Activated CD4-positive, alpha-beta T cell treated with anti-CD3 and anti-CD28 coated beads, Interleukin-2, Interleukin-6, amounts not matched to agents 100 ng/mL and 50 ng/mL, durations not matched to agents 16 hours and 8 hours (primary cell): ENCODE results near the gene CDC42EP2.

Experiments
- DNase-seq: peaks from one replicate; pipeline ENCODE4 v3.0.0-alpha.2; 2020

Gene CDC42EP2, protein sequence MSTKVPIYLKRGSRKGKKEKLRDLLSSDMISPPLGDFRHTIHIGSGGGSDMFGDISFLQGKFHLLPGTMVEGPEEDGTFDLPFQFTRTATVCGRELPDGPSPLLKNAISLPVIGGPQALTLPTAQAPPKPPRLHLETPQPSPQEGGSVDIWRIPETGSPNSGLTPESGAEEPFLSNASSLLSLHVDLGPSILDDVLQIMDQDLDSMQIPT

DNA sequence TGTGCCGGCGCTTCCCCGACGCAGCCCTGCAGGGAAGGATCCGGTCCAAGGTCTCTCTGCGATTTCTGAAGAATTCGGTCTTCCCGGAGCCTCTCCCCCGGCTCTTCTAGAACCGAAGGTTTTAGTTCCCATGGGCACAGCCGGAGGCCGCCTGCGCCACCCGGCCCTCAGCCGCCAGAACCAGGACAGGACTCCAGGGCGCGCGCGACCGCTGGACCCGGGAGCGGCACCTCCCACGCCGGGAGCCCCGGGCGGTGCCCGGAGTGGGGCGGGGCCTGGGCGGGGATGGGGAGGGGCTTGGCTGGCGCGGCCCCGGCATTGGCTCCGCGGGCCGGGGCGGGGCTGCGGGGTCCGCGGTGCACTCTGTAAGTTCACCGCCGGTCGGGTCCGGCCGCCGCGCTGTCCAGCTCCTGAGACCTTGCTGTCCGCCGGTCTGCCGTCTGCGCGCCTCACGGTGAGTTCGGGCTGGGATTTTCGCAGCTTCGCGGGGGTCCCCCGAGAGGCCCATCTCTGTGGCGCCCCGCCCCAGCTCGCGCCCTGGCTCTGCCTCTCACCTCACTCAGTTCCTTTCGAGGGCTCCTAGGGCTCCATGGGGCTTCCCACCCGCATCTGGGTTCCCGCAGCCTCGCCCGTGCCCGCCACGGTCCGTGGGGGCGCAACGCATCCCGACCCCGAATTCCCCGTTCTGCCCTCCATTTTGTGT, at the start of gene CDC42EP2:
CDC42EP2 (plus strand) TSS at position 366 of the 703 bp plus-strand sequence. CDS start 6,033 bp downstream, outside the sequence.
- DNase-seq: peak; percentile 83

DNA sequence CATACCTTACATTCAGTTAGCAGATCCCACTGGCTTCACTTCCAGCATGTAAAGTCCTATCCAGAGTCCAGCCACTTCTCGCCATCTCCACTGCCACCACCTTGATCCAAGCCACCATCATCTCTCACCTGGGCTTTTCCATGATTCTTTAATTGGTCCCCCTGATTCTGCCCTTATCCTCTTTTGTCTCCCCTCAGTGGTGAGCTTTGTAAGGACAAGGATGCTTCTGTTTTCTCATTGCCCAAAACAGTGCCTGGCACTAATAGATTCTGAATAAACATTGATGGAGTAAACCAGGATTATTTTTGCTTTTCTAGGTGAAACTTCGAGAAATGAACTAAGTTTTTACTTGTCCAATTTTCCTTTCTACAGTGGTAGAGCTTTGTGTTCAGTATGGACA, 48.5 kb upstream of the CDC42EP2 start:
- no peak for DNase-seq

DNA sequence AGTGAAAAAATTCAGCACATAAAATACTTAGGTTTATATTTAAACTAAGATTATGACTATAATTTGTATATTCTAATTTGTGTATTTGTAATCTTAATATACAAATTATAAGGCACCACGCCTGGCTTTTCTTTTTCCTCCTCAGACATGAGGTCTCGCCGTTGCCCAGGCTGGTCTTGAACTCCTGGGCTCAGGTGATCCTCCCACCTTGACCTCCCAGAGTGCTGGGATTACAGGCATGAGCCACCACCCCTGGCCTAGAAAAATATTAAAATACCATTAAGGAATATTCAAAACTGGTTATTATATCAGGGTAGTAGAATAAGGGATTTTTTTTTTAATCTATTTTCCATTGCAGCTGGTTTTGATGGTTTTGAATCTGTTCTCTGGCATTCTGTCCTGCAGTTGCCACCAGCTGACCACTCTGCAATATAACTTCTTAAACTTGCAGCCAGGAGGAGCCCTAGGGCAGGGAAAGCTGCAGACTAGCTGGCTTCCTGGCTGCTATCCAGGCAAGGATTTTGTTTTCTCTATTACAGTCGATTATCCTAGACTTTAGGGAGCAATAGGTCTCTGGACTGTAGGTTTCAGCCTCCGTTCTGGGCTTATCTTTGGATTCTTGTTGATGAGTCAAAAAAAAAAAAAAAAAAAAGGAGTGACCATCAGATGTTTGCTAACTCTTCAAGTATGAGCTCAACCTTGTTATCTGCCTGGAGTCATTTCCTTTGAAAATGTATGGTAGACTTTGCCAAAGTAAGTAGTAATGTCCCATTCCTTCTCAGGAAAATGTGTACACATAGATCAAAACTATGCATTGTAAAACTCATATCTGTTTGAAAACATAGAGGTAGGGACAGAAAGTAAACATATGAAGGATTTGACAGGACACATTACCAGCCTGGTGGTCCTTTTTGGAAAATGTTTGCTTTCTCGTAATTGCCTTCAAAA, 39.7 kb upstream of the CDC42EP2 start:
- no peak for DNase-seq

DNA sequence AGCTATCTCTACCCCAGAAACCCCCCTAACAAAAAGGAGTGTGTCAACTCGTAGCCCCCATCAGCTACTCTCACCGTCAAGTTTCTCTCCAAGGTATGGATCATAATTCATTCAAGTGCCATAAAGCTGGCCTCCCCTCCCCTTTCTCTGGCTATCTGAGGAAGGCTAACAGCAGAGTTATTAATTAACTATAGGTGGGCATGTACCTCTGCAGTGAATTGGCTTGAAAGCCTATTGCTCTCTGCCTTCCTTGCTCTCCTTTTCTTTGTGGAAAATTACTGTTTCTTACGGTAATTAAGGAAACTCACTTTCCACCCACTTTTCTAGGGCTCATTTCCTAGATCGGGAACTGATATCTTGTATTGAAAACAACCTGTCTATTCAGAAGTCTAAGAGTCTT, 38.8 kb upstream of the CDC42EP2 start:
- no peak for DNase-seq

DNA sequence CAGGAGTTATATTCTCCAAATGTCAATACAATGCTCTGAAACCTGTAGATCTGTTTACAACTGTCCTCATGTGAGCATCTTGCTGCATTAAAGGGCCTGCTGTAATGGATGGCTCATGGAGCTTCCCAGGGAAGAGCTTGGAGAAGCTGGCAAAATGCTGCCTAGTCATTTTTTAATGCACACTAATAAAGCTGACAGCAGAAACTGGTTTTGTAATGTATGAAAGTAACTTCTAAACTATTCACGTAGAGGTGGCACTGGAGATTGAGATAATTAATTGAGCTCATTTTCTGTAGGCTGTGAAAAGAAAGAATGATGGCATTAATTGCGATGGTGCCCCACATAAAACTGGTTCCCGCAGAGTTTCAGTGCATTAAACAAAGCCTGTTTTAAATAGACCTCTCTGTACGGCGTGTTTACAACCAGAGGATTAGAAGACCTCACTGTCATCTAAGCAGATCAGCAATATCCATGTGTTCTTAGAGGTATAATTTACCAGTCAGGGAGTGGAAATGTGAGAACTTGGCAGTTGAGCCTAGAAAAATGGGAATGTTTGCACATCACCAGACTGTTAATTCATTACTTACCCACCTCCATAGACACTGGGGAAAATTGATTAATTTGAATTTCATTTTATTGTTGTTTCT, 36.9 kb upstream of the CDC42EP2 start:
- no peak for DNase-seq

DNA sequence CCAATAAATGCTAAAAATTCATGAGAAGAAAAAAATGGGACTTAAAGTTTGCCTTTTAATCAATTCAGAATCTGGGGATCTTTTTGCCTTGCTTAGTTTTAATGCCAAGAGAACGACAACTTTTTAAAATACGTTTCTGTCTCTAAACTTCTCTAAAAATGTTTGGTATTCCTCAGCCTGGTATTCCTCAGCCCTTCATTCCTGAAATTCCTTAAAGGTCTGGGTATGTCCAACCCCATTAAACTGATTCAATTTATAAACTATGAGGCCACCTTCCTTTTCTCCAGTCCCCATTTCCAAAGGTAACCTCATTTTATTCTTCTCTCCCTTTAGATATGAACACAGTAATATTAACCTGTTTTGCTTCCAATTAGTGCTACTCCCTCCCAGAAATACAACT, 36.3 kb upstream of the CDC42EP2 start:
- DNase-seq: no peak

DNA sequence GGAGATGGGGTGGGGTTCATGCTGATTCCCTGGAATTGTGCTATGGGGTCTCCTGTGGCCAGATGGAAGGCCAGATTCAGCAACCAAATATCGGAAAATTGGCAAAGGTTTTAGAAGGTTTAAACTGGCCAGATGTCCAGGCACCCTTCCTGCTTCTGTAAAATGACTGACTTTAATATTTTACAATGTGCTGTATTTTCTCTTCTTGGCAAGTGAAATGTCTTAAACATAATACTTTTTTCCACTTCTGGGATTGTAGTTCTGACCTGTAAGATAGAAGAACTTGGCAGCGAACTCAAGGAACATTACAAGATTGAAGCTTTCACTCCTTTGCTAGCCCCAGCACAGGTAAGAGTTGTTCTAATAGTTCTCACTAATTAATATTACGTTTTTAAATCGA, 35.4 kb upstream of the CDC42EP2 start:
- DNase-seq: no peak

DNA sequence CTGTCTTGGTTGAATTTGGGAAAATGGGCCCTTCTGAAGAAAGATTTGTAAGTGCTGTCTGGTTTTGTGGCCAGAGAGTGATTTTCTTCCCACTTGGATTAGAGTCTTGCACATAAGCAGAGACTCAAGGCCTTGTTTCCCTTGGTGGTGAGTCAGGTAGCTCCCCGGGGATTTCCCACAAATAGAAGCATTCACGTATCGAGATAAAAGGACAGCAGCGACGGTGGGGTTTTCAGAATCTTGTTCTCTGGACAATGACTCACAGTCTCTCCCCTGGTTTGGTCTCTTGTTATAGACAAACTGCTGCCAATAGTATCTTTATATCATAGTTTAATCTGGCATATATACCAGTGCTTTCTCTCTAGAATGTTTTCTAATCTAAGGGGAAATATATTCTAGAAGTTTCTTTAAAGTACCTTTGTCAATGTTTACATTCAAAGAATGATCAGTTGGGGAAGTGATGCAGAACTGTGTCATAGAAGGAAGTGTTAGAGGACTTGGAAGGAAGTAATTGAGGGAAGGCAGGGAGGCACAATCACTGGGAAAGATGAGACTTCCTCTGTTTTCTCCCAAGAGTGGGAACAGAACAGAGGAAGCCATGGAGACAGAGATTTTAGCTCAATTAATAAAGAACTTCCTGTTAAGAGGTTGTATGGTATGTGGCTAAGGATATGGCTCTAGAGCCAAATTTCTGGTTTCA, 34.8 kb upstream of the CDC42EP2 start:
- DNase-seq: peak; percentile 67

DNA sequence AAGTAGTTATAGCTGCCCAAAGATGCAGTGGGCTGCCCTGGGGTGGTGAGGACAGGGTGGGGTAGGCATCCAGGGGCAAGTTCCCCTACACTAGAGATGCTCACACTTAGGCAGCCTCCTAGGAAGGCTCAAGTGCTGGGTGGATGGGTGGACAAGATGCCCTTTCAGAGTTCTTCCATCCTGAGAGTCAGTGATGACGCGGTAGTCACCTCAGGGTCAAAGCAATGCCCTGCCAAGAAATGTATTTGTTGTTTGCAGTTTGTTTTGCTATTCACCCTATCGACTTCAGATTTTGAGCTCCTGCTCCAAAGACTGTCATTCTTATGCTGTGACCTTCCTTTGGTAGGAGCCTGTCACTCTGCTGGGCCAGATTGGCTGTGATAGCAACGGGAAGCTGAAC, 34.0 kb upstream of the CDC42EP2 start:
- no peak for DNase-seq

DNA sequence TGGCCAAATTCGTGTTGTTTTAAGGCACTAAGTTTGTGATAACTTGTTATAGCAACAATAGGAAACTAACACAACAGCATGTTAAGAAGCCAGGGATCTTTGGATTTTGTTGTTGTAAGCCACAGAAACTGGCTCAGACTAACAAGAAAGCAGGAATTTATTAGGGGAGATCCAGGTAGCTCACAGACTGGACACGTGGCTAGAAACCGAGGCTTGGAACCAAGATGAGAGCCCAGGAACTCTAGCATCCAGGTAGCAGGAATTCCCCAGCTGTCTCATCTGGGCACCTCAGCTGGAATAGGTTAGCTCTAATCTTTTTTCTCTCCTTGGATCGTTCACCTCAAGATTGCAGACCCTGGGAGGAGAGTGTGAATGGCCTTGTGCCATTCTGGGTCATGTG, 28.0 kb upstream of the CDC42EP2 start:
- no peak for DNase-seq

DNA sequence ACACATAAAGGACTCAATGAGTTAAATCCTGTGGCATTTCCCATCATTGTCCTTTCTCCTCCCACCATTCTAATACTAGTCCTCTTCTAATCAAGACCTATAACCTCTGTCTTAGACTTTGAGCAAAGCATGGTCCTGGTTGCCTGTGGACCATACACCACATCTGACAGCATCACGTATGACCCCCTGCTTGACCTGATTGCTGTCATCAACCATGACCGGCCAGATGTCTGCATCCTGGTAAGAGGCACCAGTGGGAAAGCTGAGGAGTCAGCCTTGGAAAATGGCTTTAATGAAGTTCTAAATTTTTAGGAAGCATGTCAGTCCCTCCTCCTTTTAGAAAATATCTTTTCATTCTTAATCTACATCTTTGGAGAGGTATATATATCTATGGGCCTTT, 27.1 kb upstream of the CDC42EP2 start:
- DNase-seq: no peak

DNA sequence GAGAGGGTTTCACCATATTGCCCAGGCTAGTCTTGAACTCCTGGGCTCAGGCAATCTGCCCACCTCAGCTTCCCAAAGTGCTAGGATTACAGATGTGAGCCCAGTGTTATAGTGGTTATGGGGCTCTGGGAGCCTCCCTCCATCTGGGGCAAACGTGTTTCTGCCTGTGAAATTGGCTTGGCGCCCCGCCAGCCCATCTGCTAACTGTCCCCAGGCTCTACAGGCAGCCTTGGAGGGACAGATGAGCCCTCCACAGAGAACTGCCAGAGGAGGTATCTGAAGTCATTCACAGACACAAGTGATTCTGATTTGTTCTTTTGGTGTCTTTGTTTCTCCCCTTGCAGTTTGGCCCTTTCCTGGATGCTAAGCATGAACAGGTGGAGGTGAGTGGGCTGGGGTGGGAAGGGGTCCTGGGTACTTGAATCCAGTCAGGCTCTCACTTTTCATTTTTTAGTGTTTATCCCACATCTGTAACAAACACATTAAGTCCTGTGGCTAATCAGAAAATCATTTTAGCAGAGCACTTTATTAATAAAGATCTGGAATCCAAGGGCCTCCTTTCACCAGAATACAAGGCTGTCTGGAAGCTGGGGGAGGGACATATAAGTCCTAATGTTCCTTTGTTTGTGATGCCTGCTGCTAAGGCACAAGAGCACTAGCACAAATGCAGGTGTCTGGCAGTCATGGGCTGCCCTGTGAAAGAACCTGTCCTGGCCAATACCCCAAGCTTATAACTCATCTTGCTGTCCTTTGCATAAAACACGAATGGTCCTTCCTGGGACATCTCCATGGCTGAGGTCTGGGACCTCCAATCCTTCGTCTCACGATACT, 25.7 kb upstream of the CDC42EP2 start:
- no peak for DNase-seq

DNA sequence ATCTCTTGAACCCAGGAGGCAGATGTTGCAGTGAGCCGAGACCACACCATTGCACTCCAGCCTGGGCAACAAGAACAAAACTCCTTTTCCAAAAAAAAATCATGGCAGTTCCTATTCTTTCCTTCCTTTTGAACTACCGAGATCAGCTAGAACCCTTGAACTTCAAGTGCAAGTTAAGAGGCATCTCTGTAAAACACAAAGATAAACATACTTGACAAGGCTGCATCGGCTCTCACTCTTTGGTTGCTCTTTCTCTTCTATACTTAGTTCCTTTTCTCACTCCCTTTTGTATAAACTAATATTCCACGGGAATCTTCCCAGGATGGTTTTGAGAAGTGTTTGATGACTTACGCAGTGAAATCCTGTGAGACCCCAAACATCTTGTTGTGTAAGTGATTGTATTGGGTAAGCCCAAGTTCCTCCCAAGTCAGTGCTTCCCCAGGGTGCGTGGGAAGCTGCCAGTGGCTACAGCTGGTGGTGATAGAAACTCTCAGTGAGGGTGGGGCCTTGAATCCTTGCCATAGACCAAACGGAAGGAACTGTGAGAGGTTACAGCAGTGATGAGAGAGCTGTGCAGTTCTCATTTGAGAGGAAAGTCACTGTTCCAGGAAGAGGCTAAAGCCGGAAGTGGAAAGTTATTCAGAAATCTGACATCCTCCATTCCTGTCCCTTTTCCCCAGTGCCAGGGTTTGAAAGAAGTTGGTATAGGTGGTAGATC, 24.1 kb upstream of the CDC42EP2 start:
- DNase-seq: no peak

DNA sequence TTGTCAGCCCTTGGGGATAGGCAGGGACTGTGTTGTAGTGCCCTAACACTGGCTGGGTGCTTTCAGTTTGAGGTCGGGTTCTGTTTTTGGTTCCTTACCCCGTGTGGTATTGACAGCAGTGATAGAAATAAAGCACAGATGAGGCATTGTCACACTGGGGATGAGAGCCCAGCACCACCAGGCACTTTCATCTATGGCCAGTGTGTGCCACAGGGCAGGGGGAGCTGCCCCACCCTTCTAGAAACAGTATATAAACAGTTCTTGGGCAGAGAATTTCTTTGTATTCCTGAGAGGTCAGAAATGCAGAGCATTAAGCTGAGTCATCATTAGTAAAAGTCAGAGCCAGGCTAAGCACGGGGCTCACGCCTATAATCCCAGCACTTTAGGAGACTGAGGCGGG, 23.1 kb upstream of the CDC42EP2 start:
- DNase-seq: no peak

DNA sequence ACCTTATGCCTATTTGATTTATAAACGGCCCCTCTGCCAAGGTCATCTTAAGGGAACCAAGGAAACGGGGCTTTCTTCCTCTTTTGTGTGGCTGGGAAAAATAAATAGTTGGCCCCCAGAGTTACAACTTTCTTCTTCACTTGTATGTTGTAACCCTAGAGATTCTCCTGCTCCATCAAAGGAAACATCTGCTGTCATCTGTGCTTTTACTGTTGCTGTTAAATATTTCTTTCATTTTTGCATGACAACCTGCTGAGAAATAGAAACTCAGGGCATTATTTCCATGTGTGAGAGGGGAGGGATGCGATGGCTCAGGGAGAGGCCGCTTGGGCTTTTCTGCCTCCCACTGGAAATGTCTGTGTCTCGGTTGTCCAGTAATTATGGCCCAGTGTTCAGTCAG, 21.8 kb upstream of the CDC42EP2 start:
- no peak for DNase-seq

DNA sequence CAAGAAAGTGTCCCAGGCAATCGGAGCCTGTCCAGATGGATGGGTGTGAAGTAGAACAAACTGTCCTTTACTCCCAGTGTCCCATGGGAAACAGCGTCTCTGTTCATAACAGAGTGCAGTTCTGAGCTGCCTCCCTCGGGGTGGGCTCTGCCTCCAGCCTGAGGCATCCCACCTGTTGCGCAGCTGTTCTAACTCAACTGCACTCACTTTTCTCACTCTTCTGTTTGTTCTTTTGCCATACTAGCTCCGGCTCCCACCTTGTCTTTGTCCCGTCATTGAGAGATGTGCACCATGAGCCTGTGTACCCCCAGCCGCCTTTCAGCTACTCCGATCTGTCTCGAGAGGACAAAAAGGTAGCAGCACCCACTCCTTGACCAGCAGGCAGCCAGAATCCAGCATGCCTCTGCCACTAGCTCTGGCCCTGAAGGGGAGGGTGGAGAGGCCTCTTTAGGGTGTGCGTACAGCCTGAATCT, 20.7 kb upstream of the CDC42EP2 start:
- no peak for DNase-seq

DNA sequence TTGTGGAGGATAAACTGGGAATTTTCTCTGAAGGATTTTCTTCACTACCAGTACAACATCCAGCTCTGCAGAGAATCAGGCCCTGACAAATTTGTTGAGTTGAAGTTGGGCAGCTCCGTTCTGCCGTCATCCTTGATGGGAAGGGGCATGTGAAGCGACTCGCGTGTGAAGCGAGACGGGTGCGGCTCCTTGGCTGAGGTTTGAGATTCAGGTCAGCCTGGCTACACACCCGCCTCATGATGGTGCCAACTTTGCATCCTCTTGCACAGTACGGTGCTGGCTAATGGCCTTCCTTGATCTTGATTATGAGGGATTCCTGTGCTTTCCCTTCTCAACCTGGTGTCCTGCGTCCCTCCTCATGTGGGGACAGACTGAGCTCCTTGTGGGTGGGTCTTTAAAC, 19.7 kb upstream of the CDC42EP2 start:
- DNase-seq: no peak

DNA sequence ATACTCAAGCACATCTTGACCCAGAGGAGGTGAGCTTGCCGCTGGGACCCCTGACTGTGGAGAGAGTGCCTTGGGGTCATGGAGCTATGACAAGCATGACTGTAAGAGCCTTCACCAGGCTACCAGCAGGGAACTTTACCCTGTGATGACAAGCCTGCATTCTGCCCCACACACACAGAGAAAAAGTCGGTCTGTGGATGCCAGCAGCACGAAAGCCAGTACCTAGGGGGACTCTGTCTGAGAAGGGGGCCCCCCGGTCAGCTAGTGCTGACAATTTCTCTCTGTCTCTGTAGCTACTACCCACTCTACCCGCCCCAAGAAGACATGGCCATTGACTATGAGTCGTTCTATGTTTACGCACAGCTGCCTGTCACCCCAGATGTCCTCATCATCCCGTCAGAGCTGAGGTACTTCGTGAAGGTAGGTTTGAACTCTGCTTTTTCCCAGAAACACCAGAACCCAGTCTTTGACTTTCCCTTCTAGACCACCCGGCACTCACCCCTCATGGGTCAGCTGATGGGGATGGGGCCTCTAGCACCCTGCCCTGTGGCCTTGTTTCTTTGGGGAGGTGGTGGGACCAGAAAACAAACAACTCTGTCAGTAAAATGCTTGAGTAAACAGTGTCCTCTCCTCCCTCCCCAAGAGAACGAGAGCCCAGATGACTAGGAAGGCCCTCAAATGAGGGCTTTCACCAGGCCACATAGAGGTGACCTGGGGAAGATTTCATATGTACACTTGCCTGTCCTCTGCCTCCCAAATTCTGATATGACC, 18.9 kb upstream of the CDC42EP2 start:
- no peak for DNase-seq

DNA sequence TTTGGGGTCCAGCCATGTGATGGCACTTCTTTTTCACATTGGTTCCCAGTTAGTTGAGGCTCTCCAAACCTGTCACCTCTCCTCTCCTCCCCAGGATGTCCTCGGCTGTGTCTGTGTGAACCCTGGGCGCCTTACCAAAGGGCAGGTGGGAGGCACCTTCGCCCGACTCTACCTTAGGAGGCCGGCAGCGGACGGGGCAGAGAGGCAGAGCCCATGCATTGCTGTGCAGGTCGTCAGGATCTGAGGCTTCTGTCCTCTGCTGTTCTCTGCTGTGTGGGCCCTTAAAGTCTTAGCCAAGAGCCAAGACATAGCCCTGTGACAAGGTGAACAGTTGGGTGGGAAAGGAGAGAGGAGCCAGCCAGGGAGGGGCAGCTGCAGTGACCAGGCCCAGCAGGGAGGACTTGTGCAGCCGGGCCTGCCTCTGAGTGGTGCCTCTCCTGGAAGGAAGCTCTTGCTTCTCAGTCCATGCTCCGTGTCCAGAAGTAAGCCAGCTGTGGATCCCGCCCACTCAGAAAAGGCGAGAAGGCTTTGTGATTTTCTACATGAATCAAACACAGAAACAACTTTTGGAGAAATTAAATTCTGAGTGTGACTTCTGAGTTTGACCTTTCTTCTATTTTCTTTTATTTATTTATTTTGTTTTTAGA, 17.5 kb upstream of the CDC42EP2 start:
- DNase-seq: no peak
